ENCODE results near the gene KCNT1. TPM values are rescaled to one million over a fixed set of nuclear protein-coding genes. Genes with fewer than 3 reads are reported as not detected.

KCNT1 gene
- total and polyA plus RNA-seq, 10 of the 15 experiments (the other 5 are each of a cell fraction or from before 2014, with no cell fraction given) = not detected

GRCh38 chr9:135819905-135820304, 117.9 kb downstream of the KCNT1 start:
- H3K9me3 ChIP-seq (replicated peaks; ENCODE audit: control insufficient read depth, insufficient read depth, low read length) = no peaks in the 10 kb centered on the region
- RAD21 ChIA-PET (ENCODE audit: unreplicated experiment) = no interaction called here
- peaks cover 24 to 41% of the 10 kb centered on the region in 2 experiments for H3K36me3 ChIP-seq (ENCODE audit: control insufficient read depth in 2 of 2, insufficient read depth in 2 of 2, low read length in 1 of 2)
- in situ Hi-C loops (cut with MboI) (no loop called here), intact Hi-C loops (cut with micrococcal nuclease; ENCODE audit: unreplicated experiment) (no loop called here)
- no peak overlapping the region for H2AFZ ChIP-seq (ENCODE audit: control insufficient read depth, low read depth, low read length)
- SMC1A ChIA-PET (ENCODE audit: uncharacterized antibody, unreplicated experiment) = no interaction called here
- no peak for ATAC-seq
- H3K9ac ChIP-seq (ENCODE audit: control insufficient read depth, insufficient read depth, low read length) = no peak overlapping the region
- WGBS (ENCODE audit: insufficient coverage, insufficient replicate concordance, low lambda C conversion rate, missing lambda C conversion rate) = 96% methylated on average over 13 of the region's 13 CpGs
- TF ChIP-seq TAF1 (IDR thresholded peaks at IDR 0.05; ENCODE audit: borderline replicate concordance, low read depth, low read length) (no peak), IRF3 (IDR thresholded peaks at IDR 0.05) (no peak), NFYB (IDR thresholded peaks at IDR 0.05; ENCODE audit: insufficient read depth, low read depth, low read length) (no peak), IRF5 (IDR thresholded peaks at IDR 0.05; ENCODE audit: borderline replicate concordance) (no peak), ATF7 (IDR thresholded peaks at IDR 0.05; ENCODE audit: low read depth) (no peak), NR2C1 (IDR thresholded peaks at IDR 0.05) (no peak), RBBP5 (conservative IDR thresholded peaks at IDR 0.05) (no peak), MAX (IDR thresholded peaks at IDR 0.05; ENCODE audit: low read depth, low read length) (no peak)
- no TSS peak for BruUV-seq (replicated peaks)
- no peak for FAIRE-seq
- DNase-seq (ENCODE audit: low read depth, low spot score) = no peak
- no peak overlapping the region for H3K4me2 ChIP-seq (ENCODE audit: control insufficient read depth, insufficient read depth)
- no peaks in the 10 kb centered on the region for H3K79me2 ChIP-seq (ENCODE audit: control insufficient read depth, insufficient read depth, low read length)
- CTCF ChIA-PET = no interaction called here
- no peaks in the 10 kb centered on the region for H3K27me3 ChIP-seq (replicated peaks in 1 of 2; ENCODE audit: control insufficient read depth in 2 of 2, insufficient read depth in 2 of 2, low read length in 1 of 2)
- H4K20me1 ChIP-seq (ENCODE audit: control insufficient read depth, insufficient read depth) = no peaks in the 10 kb centered on the region
- no peak overlapping the region for H3K27ac ChIP-seq (ENCODE audit: control insufficient read depth, insufficient read depth)
- POLR2A ChIA-PET = no interaction called here
- no peaks in the 10 kb centered on the region for H3K4me1 ChIP-seq (ENCODE audit: control insufficient read depth, insufficient read depth, low read length)
- no peak overlapping the region for H3K4me3 ChIP-seq

All from GM12878 (cell line).